G401.6 (cell line): ENCODE data around the gene CHST14.
"Not testable (repeated sequence)": the region's sequence is repeated elsewhere in the genome, so short reads cannot be mapped to it uniquely, and the experiment has no call there.

Source experiments
- FAIRE-seq: peaks from 2 replicates; lab custom pipeline; 2012; peaks lifted over from hg19 to GRCh38; lab: Jason Lieb, UNC

CHST14 gene

GRCh38 chr15:40441565-40442531 is 28.9 kb upstream of the CHST14 start:
- FAIRE-seq, result no peak

GRCh38 chr15:40443255-40443654 is 27.5 kb upstream of the CHST14 start:
- FAIRE-seq, result no peak

GRCh38 chr15:40443846-40444245 is 26.9 kb upstream of the CHST14 start:
- FAIRE-seq, result no peak

- FAIRE-seq, result no peak
Observed at GRCh38 chr15:40444736-40445135, 26.0 kb upstream of the CHST14 start.

- no peak for FAIRE-seq
Observed at GRCh38 chr15:40445421-40445922, 25.3 kb upstream of the CHST14 start.

GRCh38 chr15:40446144-40446543 is 24.6 kb upstream of the CHST14 start:
- no peak for FAIRE-seq

- FAIRE-seq, result no peak
Observed at GRCh38 chr15:40448354-40448753, 22.4 kb upstream of the CHST14 start.

GRCh38 chr15:40449275-40449674 is 21.5 kb upstream of the CHST14 start:
- FAIRE-seq, result no peak

- no peak for FAIRE-seq
Observed at GRCh38 chr15:40450047-40450446, 20.7 kb upstream of the CHST14 start.

- FAIRE-seq, result no peak
Observed at GRCh38 chr15:40451527-40452158, 19.1 kb upstream of the CHST14 start.

- no peak for FAIRE-seq
Observed at GRCh38 chr15:40452296-40453090, 18.3 kb upstream of the CHST14 start.

GRCh38 chr15:40453941-40454340 is 16.8 kb upstream of the CHST14 start:
- not testable (repeated sequence) for FAIRE-seq

- FAIRE-seq, result no peak
Observed at GRCh38 chr15:40454904-40455391, 15.8 kb upstream of the CHST14 start.

GRCh38 chr15:40456299-40456712 is 14.5 kb upstream of the CHST14 start:
- FAIRE-seq, result no peak

- FAIRE-seq, result no peak
Observed at GRCh38 chr15:40456738-40457137, 14.0 kb upstream of the CHST14 start.

- no peak for FAIRE-seq
Observed at GRCh38 chr15:40458495-40459371, 12.1 kb upstream of the CHST14 start.

- FAIRE-seq, result no peak
Observed at GRCh38 chr15:40459391-40460015, 11.3 kb upstream of the CHST14 start.

- no peak for FAIRE-seq
Observed at GRCh38 chr15:40460404-40460803, 10.4 kb upstream of the CHST14 start.

GRCh38 chr15:40461958-40462357 is 8.8 kb upstream of the CHST14 start:
- no peak for FAIRE-seq

- no peak for FAIRE-seq
Observed at GRCh38 chr15:40463279-40463678, 7.5 kb upstream of the CHST14 start.
